SK-N-MC (cell line): ENCODE measurements around the gene HDGF.

Experiments used
- EZH2 ChIP-seq: fragments of 200-600 bp; sonication (generic); IDR thresholded peaks from one replicate; pipeline ENCODE4 v1.6.1; 2017; ENCODE audit warnings: antibody characterized with exemption
- POLR2AphosphoS5 ChIP-seq: IDR thresholded peaks from 2 replicates; pipeline ENCODE4 v1.6.1; 2012; ENCODE audit warnings: mild to moderate bottlenecking, low read depth, low read length, borderline replicate concordance

GRCh38 chr1:156712626-156713025, 38.8 kb downstream of the HDGF start:
- TF ChIP-seq POLR2AphosphoS5 = no peak
- no peak for TF ChIP-seq EZH2
